Epidermal melanocyte (primary cell): Measurements from ENCODE around the gene UNC13C.

Experiments
- DNase-seq: peaks from one replicate; pipeline ENCODE4 v3.0.0; 2011; ENCODE audit warnings: low spot score; ENCODE audit not compliant: insufficient read length

UNC13C gene

DNA sequence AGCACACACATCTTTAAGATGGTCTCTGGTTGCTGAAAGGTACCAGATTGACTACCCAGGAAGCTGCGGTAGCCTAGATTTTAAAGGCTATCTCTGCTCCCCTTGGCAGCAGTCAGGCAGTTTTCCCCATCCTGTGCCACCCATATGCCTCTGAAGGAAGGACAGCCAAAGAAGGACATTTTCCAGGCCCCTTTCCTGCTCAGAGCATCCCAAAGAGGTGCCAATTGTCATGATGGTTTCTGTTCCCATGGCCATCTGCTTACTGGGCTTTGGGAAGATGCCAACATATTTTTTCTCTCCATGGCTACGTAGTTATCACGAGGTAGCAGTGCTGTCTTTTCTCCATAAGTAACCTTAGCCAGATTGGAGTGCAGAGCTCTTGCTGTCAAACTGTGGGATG lies 39.7 kb downstream of the UNC13C start:
- no peak for DNase-seq

DNA sequence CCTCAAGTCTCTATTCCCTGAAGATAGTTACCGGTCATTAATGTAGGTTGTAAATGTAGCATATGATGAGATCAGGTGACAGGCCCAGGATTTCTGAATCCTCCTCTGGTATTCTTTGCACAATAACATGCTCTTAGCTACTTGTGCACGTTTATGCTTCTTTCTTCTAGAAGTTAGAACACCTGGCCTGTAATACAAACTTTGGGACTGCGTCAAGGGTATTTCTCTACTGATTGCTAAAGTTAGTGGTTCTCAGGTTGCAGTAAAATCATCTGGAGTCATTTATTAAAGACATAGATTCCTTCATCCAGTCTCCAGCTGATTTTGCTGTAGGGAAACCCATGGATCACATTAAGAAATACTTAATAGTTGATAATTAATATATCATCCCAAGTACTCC lies 48.0 kb downstream of the UNC13C start:
- no peak for DNase-seq

GRCh38 chr15:54026891-54027290 lies 48.6 kb downstream of the UNC13C start:
- DNase-seq = no peak

- no peak for DNase-seq
Observed at GRCh38 chr15:54029081-54029480, 50.8 kb downstream of the UNC13C start.

- no peak for DNase-seq
Observed at GRCh38 chr15:54032066-54032465, 53.8 kb downstream of the UNC13C start.

DNA sequence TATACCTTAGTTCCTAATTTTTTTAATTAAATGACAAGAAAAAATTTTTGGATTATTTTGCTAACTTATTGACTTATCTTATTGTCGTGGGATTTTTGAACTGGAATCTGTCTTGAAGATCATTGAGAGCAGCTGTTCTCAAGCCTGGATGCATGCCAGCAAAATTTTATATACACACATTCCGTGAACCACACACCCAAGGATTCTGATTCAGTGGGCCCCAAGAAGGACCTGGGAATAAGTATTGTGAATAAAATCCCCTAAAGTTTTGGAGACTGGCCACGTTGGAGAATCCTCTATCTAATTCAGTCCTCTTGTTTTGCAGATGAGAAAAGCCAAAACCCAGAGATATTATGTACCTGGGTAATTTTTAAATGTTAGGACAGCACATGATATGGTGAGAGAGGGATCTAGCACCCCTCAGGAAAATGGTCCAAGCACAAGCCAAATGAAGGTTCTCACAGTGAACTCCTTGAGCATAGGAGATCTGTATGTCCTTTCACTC lies 55.2 kb downstream of the UNC13C start:
- DNase-seq = no peak

DNA sequence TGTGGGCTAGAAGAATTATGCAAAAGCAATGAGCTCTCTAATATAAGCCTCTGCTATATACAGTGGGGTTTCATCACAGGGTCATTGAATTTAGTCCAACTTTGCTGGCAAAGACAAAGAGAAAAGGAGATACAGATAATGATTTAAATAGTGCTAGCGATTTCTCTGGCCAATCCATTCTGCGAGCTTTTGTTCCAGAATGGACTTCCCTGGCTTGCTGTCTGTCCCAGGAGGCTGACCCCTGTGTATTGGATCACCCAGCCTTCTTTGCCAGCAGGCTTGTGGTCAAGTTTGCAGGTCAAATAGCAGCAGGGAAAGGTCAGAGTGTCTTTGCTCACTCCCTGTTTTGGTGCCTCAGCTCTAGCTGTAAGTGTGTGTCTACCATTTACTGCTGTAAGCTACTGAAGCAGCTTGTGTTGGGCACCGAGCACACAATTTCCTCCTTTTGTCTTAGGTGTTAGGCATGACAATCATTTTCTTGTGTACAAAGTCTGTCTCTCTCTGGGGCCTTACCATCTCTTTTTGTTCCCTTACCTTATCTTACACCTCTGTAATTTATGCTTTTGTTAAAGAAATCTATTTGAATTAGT lies 55.7 kb downstream of the UNC13C start:
- no peak for DNase-seq

DNA sequence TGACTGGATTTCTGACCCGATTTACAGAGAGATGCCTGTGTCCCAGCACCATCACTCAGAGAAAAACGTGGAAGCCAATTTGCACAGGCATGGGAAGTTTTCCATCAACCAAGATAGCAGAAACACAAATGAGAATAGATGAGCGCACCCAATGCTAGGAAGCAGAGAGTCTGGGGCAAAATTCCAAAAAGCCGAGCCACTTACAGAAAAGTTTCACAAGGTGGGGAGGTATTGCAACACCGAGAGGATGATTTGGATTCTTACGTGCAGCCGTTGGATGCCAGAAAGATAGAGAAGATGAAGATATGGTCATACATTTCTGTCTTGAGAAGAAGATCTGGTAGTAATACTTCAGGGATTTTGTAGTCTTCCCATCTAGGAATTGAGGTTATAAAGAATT lies 57.4 kb downstream of the UNC13C start:
- no peak for DNase-seq

DNA sequence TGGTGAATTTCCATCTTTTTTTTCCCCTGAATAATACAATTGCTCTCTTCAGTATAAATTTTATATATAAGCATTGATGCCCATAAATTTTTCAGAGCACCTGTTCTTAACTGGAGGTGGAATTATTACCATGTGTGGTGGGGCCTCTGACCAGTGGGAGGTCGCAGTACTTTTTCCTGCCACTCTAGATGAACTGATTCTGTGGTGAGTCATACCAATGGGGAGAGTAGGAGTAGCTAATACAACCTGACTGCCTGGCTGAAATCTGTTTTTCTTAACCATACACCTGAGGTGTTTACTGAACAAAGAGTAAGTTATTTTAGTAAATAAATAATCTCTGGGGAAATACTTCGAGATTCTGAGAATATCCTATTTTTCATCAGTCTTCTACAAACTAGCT lies 67.2 kb downstream of the UNC13C start:
- DNase-seq = no peak

GRCh38 chr15:54046093-54046492 lies 67.9 kb downstream of the UNC13C start:
- DNase-seq = no peak

GRCh38 chr15:54064365-54064764 lies 86.1 kb downstream of the UNC13C start:
- DNase-seq = no peak

GRCh38 chr15:54066403-54066802 lies 88.2 kb downstream of the UNC13C start:
- no peak for DNase-seq

DNA sequence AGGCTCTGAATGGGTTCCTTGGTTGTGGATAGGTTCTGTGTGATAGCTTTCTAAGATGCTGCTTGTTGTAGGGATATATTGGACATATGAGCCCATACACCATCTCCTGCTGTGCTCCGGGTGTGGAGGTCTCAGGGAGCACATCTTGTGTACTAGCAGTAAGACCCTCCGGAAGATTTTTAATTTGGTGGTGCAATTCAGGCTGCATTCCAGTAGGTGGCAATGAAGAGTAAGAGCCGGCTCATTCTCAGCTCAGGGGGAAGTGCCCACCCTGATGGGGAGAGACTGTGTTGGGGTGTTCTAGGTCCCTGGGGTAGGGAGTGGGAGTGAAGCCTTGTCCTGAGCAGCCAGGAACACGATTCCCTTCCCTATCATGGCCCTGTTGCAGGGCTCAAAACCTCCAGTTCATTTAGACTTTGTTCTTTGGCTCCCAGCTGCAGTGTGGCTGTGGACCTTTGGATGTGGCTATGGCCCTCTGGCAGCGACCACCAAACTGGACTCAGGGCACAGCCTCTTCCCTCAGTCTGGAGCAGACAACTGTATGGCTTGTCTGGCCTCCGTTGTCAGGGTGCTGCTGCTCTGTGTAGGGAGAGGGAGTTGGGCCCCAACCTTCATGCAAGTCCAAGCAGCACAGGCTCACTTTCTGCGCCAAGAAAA lies 104.7 kb downstream of the UNC13C start:
- DNase-seq = no peak

GRCh38 chr15:54083501-54083900 lies 105.3 kb downstream of the UNC13C start:
- DNase-seq = no peak

DNA sequence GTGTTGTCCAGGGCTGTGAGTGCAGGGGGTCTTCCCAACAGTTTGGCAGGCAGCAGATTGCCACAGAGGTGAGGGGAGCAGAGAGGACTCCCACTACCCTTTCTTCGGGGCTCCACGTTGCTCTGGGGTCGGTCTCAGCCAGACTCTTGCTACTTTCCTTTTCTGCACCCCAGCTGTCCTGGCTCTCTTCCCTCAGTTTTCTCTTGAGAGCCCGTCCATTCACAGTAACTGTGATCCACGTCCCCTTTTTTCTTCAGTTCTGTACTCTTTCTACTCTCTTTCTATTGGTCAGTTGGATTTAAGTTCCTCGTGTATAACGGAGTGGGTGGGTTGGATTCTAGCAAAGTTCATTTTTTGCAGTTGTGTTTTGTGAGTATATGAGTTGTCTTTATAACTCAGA lies 105.8 kb downstream of the UNC13C start:
- no peak for DNase-seq

GRCh38 chr15:54088837-54089236 lies 110.6 kb downstream of the UNC13C start:
- no peak for DNase-seq

DNA sequence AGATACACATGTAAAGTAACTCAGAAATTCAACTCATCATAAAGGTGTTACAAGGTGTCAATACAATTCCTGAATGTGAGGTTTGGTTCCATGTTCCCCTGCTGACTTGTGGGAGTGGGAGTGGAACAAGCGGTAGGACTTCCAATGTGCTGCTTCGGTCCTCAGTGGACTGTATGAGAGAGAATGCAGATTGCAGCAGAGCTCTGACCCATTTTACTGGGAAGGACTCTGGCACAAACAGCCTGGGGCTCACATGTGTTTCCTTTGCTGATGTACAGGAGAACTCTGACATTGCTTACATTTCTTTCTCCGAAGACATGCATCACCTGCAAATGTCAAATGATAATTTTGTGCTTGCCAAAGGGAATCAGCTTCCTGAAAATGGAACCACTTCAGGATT lies 111.5 kb downstream of the UNC13C start:
- no peak for DNase-seq

DNA sequence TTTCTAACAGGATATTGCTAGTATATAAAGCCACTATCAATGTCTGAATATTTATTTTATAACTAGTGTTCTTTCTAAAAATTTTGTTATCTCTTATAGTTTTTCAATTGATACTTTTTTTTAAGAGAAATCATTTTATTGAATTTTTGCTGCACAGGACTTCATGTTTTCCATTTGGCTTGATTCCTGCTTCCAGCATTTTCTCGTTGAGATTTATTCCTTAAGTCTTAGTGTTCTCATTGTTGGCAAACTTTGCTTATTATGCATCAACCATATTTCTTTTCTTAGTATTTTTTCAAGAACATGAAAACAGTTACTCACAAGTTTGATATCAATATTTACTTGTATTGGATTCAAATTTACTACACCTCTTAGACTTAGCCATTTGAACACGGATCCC lies 113.4 kb downstream of the UNC13C start:
- no peak for DNase-seq

DNA sequence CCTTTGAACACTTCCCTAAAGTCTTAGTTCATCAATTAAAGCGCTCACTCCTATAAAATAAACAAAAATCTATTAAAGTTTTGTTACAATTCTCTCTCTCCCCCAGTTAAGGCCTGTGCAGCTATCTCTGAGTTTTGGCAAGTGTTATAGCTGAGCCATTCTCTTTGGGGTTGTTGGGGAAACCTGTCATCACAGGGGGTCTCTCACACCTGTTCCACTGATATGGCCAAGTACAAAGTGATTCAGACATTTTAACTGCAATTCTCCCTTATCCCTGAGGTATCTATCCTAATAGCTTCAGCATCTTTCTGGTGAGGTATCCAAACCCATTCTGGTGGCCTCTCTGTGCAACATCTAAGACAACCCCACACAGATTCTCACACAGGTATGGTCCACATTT lies 116.4 kb downstream of the UNC13C start:
- DNase-seq = no peak

GRCh38 chr15:54097019-54097418 lies 118.8 kb downstream of the UNC13C start:
- no peak for DNase-seq

DNA sequence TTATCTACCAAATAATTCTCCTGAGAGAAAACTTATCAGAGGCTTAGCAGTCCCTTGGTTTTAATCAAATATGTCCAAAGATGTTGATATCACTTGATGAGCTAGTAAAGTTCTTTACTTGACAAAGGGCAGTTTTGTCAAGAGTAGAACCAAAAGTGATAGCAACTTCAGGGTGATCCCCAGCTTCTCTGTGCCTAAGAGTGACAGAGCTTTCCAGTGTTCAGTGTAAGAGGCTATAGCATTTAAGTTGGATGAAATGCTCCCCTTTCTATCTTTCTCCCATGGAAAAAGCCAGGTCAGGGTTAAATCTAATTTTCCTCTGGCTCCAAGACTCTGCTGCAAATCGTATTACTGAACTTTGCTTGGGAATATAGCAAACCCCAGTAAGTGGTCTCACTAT lies 120.8 kb downstream of the UNC13C start:
- DNase-seq = no peak

DNA sequence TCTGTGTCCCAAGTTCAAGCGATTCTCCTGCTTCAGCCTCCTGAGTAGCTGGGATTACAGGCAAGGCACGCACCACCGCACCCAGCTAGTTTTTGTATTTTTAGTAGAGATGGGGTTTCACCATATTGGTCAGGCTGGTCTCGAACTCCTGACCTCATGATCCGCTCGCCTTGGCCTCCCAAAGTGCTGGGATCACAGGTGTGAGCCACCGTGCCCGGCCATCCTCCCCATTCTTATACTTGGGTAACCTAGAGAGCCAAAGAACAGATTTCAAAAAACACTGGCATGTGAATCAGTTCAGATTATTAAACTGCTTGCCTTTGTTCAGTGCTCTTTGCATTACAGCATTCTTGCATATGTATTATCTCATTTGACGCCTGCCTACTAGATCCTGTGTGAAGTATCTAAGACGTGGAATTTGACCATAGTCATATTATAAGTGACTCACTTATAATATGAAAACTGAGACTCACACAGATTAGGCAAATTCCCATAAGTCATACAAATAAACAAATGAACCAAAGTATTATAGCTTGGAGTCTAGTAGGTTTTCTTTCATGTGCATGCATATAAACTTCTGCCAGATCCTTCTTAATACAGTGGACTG lies 123.5 kb downstream of the UNC13C start:
- DNase-seq = no peak

- no peak for DNase-seq
Observed at GRCh38 chr15:54102704-54103103, 124.5 kb downstream of the UNC13C start.
